NCI-H1694 treated with DMSO at 0.1 percent for 48 hours (cell line): ENCODE results near the gene UTP15.
A peak's percentile ranks its signal among the peaks of the same experiment; 100 is the strongest.

ENCODE experiments used
- DNase-seq: peaks from one replicate; lab custom pipeline; 2025; lab: John Stamatoyannopoulos, UW

UTP15 gene

GRCh38 chr5:73623901-73624404 lies 58.4 kb downstream of the UTP15 start:
- no peak for DNase-seq

- DNase-seq = no peak
These were observed 59.3 kb downstream of the UTP15 start for GRCh38 chr5:73624888-73625287.

- DNase-seq = peak; percentile 39
These were observed 59.9 kb downstream of the UTP15 start for GRCh38 chr5:73625372-73625943.

- peak; percentile 39 for DNase-seq
These were observed 60.6 kb downstream of the UTP15 start, which contains the start of gene ARHGEF28 for GRCh38 chr5:73625944-73626811. TSS of gene ARHGEF28 (plus strand) at chr5:73626196. CDS start at chr5:73684852, 58,656 bp downstream.

GRCh38 chr5:73626814-73627313 lies 61.3 kb downstream of the UTP15 start:
- no peak for DNase-seq

- no peak for DNase-seq
These were observed 63.9 kb downstream of the UTP15 start for GRCh38 chr5:73629456-73629855.

- no peak for DNase-seq
These were observed 65.2 kb downstream of the UTP15 start for GRCh38 chr5:73630765-73631164.

- DNase-seq = no peak
These were observed 66.0 kb downstream of the UTP15 start for GRCh38 chr5:73631500-73631899.
